T47D (cell line): ENCODE measurements around the gene TRIM26.

Source experiments
- DNase-seq, 2 experiments: peaks; one replicate each; pipeline versions ENCODE4 v3.0.0 to v3.0.0-alpha.2; 2011 to 2012; ENCODE audit warnings: low read depth in 1 of 2, low spot score in 1 of 2
- JUND ChIP-seq: IDR thresholded peaks from 2 replicates; pipeline ENCODE4 v1.6.1; 2012; ENCODE audit warnings: low read depth
- in situ Hi-C: cut with HindIII; loops from 2 replicates; pipeline ENCODE4 v1.10.0; 2016; ENCODE audit warnings: low sequenced_read_pairs, low pct_unique_long_range_greater_than_20kb

Gene TRIM26

GRCh38 chr6:30200551-30201281 lies 12.5 kb downstream of the TRIM26 start:
- TF ChIP-seq JUND: no peak
- no peak for DNase-seq
- in situ Hi-C loops: no loop called here

- DNase-seq: no peak
- in situ Hi-C loops: no loop called here
- no peak for TF ChIP-seq JUND
These were observed 14.8 kb downstream of the TRIM26 start for GRCh38 chr6:30198166-30199084.

GRCh38 chr6:30196376-30196775 lies 16.8 kb downstream of the TRIM26 start:
- TF ChIP-seq JUND: no peak
- DNase-seq: no peak
- in situ Hi-C loops: no loop called here

GRCh38 chr6:30195951-30196350 lies 17.3 kb downstream of the TRIM26 start:
- TF ChIP-seq JUND: no peak
- in situ Hi-C loops: no loop called here
- DNase-seq: no peak

GRCh38 chr6:30194797-30195690 lies 18.2 kb downstream of the TRIM26 start:
- in situ Hi-C loops: no loop called here
- no peak for TF ChIP-seq JUND
- DNase-seq: no peak

GRCh38 chr6:30192076-30192475 lies 21.1 kb downstream of the TRIM26 start:
- in situ Hi-C loops: no loop called here
- no peak for DNase-seq
- TF ChIP-seq JUND: no peak

GRCh38 chr6:30188541-30188940 lies 24.7 kb downstream of the TRIM26 start:
- no peak for DNase-seq
- TF ChIP-seq JUND: no peak
- in situ Hi-C loops: no loop called here

GRCh38 chr6:30185846-30186484 lies 27.2 kb downstream of the TRIM26 start:
- TF ChIP-seq JUND: no peak
- DNase-seq: no peak
- in situ Hi-C loops: no loop called here

- TF ChIP-seq JUND: no peak
- no peak for DNase-seq
- in situ Hi-C loops: no loop called here
These were observed 28.7 kb downstream of the TRIM26 start for GRCh38 chr6:30184417-30185031.

- in situ Hi-C loops: no loop called here
- TF ChIP-seq JUND: no peak
- no peak for DNase-seq
These were observed 33.1 kb downstream of the TRIM26 start for GRCh38 chr6:30180145-30180544.

- DNase-seq: no peak
- in situ Hi-C loops: no loop called here
- no peak for TF ChIP-seq JUND
These were observed 34.4 kb downstream of the TRIM26 start for GRCh38 chr6:30178837-30179236.
